ENCODE data around the gene NSG1.

Gene NSG1

DNA sequence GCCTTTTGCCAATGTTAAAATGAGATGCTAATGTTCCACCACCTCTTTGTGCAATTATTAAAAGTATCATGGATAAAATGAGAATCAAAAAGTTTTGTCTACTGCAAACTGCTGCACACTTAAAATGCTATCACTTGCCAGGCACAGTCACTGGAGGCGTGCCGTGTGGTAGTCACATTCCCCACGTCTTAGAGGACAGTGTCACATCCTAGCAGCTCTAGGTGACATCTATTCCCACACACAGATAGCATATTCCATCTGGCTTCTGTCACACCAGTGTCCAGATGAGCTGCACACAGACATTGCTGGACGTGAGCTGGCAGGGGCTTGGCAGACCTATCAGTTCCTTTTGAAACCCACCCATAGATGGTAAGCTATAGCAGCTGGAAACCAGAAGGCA lies 47.0 kb downstream of the NSG1 start:
- no peak for FAIRE-seq

DNA sequence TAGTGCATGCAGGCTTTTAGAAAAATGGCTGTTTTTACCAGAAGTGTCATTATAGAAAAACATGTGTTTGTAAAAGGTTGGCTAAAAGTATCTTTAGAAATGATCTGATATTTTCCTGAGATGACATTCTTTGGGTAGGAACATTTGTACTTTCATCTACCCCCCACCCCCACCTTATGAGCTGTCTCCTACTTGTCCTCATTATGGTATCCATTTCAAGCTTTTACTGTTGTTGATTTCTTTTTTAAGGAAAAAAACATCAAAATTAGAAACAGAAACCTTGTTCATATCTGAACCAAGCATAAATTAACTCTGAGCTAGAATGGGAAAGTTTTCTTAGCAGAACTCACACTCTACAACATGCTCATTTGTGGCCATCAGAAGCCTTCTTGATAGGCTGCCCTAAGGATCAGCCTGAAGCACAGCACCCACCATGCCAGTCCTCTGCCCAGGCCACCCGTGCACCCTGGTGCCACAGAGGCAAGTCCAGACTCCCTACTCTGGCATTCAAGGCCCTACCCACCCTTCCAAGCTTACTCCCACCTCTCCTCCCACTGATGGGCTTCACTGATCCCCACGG lies 49.4 kb downstream of the NSG1 start:
- no peak for DNase-seq (ENCODE audit: insufficient read length, low spot score)
- FAIRE-seq: no peak
- TF ChIP-seq POLR2A (IDR thresholded peaks at IDR 0.05; ENCODE audit: low read depth, low read length): no peak

More for the DNA sequence above, 47.0 kb downstream of the NSG1 start:
- no peak for DNase-seq (ENCODE audit: insufficient read length, low spot score)
- no peak for TF ChIP-seq POLR2A (IDR thresholded peaks at IDR 0.05; ENCODE audit: low read depth, low read length)

DNA sequence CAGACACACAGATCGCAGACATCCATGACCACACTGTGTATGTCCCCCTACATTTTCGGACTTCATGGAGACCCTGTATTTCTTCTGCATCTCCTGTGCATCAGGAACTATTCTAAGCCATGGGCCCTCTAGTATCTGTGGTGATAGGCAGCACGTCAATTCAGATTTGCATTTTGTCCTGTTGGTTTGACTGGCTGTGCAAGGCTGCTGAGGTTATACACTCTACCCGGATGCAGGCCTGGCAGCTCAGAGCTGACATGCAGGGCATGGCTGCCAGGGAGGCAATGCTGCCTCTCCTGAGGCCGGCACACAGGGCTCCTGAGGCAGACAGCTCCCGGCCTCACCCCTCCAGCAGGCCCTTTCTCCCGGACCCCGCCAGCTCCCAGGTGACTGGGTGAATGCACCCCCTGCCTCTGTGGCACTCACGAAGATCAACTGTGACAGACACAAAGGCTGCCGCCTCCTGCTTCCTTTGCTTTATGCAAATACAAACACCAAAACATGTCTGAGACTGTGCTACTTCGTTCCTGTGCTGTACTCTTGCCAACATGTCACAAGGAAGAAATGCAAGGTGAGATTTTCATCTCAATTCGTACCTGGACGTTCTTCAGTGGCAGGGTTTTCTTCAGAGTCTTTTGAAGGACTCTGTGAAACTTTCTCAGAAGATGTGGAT lies 51.0 kb downstream of the NSG1 start:
- no peak for FAIRE-seq
- DNase-seq (ENCODE audit: insufficient read length, low spot score): no peak
- TF ChIP-seq POLR2A (IDR thresholded peaks at IDR 0.05; ENCODE audit: low read depth, low read length): no peak

GRCh38 chr4:4438891-4439290 lies 52.0 kb downstream of the NSG1 start:
- FAIRE-seq: no peak
- no peak for DNase-seq (ENCODE audit: insufficient read length, low spot score)
- TF ChIP-seq POLR2A (IDR thresholded peaks at IDR 0.05; ENCODE audit: low read depth, low read length): no peak

- no peak for FAIRE-seq
- DNase-seq (ENCODE audit: insufficient read length, low spot score): no peak
- TF ChIP-seq POLR2A (IDR thresholded peaks at IDR 0.05; ENCODE audit: low read depth, low read length): no peak
These were observed 52.9 kb downstream of the NSG1 start for GRCh38 chr4:4439782-4440181.

DNA sequence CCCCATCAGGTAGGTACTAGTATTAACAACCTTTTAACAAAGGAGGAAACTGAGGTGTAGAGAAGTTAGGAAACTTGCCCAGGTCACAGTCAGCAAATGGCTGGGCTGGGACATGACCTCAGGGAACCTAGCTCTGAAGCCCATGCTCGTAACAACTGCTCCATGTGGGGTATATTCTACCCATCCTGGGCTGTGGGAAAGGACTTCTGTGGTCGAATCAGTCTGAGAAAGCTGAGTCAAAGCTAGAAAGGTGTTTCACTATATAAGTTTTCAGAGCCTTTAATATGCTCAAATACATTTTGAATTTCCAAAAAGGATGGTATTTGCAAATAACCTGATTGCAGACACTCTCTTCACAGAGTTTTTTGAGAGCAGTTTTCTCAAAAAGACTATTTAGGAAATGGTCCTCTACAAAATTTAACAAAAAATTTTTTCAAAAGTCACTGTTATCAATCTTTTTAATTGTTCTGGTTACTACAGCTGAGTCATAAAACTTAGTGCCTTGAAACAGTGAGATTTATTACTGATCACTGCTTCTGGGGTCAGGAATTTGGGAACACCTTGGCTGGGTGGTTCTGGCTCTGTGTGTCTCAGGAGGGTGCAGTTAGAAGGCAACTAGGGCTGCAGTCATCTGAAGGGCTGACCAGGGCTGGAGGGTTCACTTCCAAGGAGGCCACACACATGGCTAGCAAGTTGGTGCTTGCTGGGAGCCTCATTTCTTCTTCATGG lies 53.6 kb downstream of the NSG1 start:
- FAIRE-seq (no peak), DNase-seq (ENCODE audit: insufficient read length, low spot score) (no peak)
- no peak for TF ChIP-seq POLR2A (IDR thresholded peaks at IDR 0.05; ENCODE audit: low read depth, low read length)

DNA sequence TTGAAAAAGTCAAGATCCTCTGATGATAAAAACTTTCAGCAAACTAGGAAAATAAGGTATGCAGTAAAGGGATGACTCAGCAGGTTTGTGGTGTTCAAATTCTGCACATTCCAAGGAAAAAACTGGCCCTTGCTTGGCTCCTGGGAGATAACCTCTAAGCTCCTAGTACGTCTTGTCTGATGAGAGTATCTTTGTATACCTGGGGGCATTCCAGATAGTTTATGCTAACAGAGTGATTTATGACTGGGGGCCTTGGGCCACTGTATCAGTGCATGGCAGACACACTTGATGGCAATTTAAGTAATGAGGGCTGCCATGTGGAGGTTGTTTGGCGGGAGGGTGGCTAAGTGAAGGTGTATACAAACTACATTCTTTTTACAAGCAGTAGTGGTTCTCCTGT lies 56.9 kb downstream of the NSG1 start:
- peak; percentile 48 for FAIRE-seq
- no peak for DNase-seq (ENCODE audit: insufficient read length, low spot score)

DNA sequence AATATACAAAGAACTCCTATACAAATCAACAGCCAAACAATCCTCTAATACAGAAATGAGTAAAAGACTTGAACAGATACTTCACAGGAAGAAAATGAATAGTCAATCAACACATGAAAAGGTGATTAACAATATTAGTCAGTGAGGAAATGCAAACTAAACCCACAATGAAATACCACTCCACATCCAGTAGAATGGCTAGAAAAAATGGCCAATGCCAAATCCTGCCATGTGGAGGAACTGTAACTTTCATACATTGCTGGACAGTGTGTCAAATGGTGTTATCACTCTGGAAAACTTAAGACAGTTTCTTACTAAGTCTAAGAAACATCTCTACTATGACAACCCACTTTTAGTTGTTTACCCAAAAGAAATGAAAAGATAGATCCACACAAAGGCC lies 59.5 kb downstream of the NSG1 start:
- no peak for TF ChIP-seq POLR2A (IDR thresholded peaks at IDR 0.05; ENCODE audit: low read depth, low read length)
- no peak for FAIRE-seq
- no peak for DNase-seq (ENCODE audit: insufficient read length, low spot score)

More for the DNA sequence above, 56.9 kb downstream of the NSG1 start:
- no peak for TF ChIP-seq POLR2A (IDR thresholded peaks at IDR 0.05; ENCODE audit: low read depth, low read length)

DNA sequence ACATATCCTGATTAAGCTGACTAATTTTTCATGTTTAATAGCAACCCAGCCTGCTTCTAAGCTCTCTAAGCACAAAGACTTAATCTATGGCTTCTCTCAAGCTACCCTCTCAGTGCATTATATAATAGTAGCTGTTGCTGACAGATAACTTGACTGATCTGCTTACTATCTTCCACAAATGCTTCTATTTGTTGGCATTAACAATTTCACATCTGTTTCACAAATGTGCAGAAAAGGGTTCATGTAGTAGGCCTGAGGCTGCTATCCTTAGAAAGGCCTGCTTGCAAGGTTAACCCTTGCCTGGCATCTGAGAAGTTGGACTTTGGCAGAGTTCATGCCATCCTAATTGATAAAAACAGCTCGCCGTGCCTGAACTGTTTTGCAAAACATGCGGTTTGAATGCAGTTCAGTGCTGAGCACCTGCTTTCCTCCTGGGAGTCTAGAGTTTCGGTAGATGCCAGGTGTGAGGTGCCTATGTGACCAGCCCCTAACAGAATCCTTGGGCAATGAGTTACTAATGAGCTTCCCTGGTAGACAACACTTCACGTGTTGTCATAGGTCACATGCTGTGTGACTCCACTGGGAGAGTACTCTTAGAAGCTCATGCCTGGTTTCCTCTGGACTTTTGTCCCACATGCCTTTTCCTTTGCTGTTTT lies 68.4 kb downstream of the NSG1 start:
- DNase-seq (ENCODE audit: insufficient read length, low spot score) (no peak), FAIRE-seq (no peak)
- no peak for TF ChIP-seq POLR2A (IDR thresholded peaks at IDR 0.05; ENCODE audit: low read depth, low read length)

- DNase-seq (ENCODE audit: insufficient read length, low spot score): no peak
- FAIRE-seq: no peak
- no peak for TF ChIP-seq POLR2A (IDR thresholded peaks at IDR 0.05; ENCODE audit: low read depth, low read length)
These were observed 69.4 kb downstream of the NSG1 start for GRCh38 chr4:4456351-4456750.

DNA sequence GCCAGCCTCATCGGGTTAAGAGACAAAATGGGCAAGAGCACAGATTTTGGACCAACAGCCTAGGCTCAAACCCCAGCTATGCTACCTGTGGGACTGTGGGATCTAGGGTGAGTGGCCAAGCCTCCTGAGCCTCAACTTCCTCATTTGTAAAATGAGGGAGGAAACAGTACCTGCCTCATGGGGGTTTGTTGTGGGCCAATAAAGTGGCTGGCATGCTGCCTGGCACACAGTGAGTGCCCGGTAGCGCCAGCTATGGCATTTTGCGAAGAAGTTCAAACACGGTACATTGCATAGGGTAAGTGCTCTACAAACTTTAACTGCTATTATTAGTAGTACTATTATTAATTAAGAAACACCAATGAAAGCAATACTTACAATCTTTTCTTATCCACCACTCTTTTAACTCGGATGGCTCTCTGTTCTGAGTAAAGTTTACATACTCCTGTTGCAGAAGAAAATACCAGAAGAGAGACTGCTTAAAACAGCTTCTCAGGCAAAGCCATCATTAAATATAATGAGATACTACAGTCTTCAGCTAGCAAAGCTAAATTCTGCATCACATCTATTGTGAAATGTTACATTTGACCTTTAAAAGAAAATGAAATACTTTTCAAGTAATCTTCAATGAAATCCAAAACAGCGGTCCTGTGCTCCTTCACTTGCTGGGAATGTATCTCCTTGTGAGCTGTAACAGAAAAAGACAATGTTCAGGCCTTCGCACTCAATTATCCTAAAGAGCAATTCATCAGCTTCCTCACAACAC lies 70.1 kb downstream of the NSG1 start:
- FAIRE-seq (no peak), DNase-seq (ENCODE audit: insufficient read length, low spot score) (no peak)
- no peak for TF ChIP-seq POLR2A (IDR thresholded peaks at IDR 0.05; ENCODE audit: low read depth, low read length)

GRCh38 chr4:4457803-4458553 lies 71.1 kb downstream of the NSG1 start:
- FAIRE-seq: no peak
- peak; percentile 10 for DNase-seq (ENCODE audit: insufficient read length, low spot score)
- no peak for TF ChIP-seq POLR2A (IDR thresholded peaks at IDR 0.05; ENCODE audit: low read depth, low read length)

- no peak for DNase-seq (ENCODE audit: insufficient read length, low spot score)
- FAIRE-seq: no peak
- TF ChIP-seq POLR2A (IDR thresholded peaks at IDR 0.05; ENCODE audit: low read depth, low read length): no peak
These were observed 72.3 kb downstream of the NSG1 start for GRCh38 chr4:4459181-4459580.
